GM12875 (cell line): Measurements from ENCODE around the gene AKIP1.
"Not testable (repeated sequence)": the region's sequence is repeated elsewhere in the genome, so short reads cannot be mapped to it uniquely, and the experiment has no call there.

Experiments
- H3K4me3 ChIP-seq: one replicate; pipeline ENCODE4 v1.5.1; 2011; ENCODE audit warnings: low read depth, low read length, control low read depth
- TF ChIP-seq, protein P1 (sequence below): IDR thresholded peaks from 2 replicates; pipeline ENCODE4 v1.5.1; 2011; ENCODE audit warnings: low read depth, mild to moderate bottlenecking, control low read depth, inconsistent platforms, low read length, moderate library complexity, borderline replicate concordance; ENCODE audit not compliant: insufficient read depth

The AKIP1 gene

DNA sequence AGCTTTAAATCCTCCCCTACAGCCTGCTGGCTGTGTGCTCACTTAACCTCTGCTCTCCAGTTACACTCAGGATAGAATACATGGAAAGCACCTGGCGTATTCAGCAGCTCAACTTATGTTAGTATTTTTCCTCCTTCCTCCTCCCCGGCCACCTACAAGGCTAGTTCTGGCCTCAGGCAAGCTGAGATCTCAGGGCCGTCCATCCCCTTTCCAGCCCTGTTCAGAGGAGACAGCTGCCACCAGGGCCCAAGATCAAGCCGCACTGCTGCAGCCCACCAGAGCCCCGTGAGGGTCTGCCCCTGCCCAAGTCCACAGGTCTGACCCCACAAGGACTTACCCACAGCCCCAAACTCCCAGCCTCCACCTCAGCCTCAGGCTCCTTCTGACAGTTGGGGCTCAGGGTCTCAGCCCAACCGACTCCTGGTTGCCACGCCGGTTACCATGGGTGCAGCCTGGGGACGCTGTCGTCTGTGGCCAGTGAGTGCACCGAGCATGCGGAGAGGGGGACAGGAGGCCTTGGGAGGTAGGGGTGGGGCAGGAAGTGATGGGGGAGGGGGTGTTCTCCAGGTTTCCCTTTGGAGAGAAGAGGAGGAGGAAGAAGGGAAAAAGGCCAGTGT lies 21.7 kb downstream of the AKIP1 start, which contains the start of gene C11orf16:
TSS of gene C11orf16 (minus strand) at position 384 of the 617 bp plus-strand sequence. CDS start 639 bp downstream, outside the sequence.
- H3K4me3 ChIP-seq = no peak within 1 kb of the TSS
- TF ChIP-seq, protein P1, sequence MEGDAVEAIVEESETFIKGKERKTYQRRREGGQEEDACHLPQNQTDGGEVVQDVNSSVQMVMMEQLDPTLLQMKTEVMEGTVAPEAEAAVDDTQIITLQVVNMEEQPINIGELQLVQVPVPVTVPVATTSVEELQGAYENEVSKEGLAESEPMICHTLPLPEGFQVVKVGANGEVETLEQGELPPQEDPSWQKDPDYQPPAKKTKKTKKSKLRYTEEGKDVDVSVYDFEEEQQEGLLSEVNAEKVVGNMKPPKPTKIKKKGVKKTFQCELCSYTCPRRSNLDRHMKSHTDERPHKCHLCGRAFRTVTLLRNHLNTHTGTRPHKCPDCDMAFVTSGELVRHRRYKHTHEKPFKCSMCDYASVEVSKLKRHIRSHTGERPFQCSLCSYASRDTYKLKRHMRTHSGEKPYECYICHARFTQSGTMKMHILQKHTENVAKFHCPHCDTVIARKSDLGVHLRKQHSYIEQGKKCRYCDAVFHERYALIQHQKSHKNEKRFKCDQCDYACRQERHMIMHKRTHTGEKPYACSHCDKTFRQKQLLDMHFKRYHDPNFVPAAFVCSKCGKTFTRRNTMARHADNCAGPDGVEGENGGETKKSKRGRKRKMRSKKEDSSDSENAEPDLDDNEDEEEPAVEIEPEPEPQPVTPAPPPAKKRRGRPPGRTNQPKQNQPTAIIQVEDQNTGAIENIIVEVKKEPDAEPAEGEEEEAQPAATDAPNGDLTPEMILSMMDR = no peak

DNA sequence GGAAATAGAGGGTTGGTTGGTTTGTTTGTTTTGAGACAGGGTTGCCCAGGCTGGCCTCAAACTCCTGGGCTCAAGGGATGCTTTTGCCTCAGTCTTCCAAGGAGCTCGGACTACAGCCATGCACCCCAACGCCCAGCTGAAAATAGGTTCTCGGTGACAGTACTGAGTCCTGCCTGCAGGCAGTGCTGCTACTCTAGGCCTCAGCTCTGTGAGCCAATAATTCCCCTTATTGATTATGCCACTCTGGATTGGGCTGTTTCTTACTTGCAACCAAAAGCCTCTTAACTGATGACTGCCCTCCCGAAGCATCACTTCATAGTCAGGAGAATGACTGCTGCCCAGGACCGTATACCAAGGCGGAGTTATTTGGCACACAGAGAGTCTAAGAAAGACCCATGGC lies 22.9 kb downstream of the AKIP1 start:
- TF ChIP-seq, protein P1 = no peak
- no peak overlapping the region for H3K4me3 ChIP-seq

GRCh38 chr11:8934742-8935488 lies 23.9 kb downstream of the AKIP1 start:
- TF ChIP-seq, protein P1 = no peak

DNA sequence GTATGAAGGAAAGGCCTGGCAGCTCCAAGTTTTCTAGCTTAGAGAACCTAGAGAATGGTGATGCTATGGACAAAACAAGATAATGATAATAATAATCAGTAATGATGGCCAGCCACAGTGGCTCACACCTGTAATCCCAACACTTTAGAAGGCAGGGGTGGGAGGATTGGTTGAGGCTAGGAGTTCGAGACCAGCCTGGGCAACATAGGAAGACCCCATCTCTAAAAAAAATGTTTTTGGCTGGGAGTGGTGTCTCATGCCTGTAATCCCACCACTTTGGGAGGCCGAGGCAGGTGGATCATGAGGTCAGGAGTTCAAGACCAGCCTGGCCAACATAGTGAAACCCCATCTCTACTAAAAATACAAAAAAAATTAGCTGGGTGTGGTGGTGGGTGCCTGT lies 24.8 kb downstream of the AKIP1 start:
- not testable (repeated sequence) for H3K4me3 ChIP-seq

More at GRCh38 chr11:8934742-8935488, 23.9 kb downstream of the AKIP1 start:
- H3K4me3 ChIP-seq = no peak overlapping the region

GRCh38 chr11:8937159-8937558 lies 26.2 kb downstream of the AKIP1 start:
- no peak overlapping the region for H3K4me3 ChIP-seq
- TF ChIP-seq, protein P1 = no peak

DNA sequence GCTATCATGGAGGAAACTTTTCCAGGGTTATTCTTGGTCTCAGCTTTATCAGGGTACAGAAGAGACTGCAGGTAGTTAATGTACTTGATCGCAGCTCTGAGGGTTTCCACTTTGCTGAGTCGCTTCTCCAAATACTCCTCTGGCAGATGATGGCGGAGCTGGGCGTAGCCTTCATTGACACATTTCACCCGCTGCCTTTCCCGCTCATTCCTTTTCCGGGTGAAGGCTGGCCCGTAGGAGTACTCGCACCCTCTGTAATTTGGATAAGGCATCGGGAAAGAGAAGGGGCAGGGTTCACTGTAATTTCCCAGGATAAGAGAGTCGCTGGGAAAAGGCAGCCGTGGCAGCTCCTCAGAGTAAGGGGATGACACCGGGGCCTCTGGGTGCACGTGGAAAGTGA lies 26.7 kb downstream of the AKIP1 start:
- no peak overlapping the region for H3K4me3 ChIP-seq
- TF ChIP-seq, protein P1 = no peak

DNA sequence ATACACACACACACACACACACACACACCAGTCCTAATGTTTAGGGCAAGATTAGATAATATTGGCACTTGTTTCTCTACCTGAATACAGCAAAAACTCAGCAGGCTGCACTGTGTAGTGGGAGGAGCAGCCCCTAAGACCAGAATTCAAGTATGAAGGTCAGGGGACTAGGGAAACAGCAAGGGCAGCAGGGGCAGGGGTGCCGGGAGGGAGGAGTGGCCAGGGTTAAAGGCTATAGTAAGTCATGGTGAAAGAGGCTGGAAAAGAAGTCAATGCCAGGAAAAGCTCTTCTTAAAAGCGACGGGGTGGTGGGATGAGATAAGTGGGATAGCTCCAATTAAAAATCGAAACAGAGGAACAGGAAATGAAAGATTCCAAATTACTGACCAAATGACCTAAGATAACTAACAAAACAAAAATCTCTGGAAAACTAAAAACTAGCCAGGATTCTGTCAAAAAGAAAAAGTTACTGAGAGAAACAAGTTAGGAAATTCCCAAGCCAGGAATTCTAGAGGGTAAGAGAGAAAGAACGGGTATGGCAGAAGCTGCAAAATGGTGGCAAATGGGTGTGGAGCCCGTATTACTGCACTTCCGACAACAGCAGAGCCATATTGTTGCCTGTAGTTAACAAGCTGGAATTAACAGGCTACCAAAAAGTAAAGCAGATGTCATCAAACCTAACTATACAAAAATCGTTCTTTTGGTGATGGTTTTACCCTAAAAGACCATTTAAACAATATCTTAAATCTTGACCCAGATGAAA lies 30.5 kb downstream of the AKIP1 start:
- H3K4me3 ChIP-seq = no peak overlapping the region

More for the DNA sequence above, 30.5 kb downstream of the AKIP1 start:
- TF ChIP-seq, protein P1 = no peak
